Measurements from ENCODE around the gene EIF1AY. TPM values are rescaled to one million over a fixed set of nuclear protein-coding genes. Genes with fewer than 3 reads are reported as not detected.

EIF1AY gene, protein sequence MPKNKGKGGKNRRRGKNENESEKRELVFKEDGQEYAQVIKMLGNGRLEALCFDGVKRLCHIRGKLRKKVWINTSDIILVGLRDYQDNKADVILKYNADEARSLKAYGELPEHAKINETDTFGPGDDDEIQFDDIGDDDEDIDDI
- 22.7 to 42.5 TPM (median 24.0 TPM) in 5 replicates for total RNA-seq (2022; extraction: Qiagen RNA extraction)

DNA sequence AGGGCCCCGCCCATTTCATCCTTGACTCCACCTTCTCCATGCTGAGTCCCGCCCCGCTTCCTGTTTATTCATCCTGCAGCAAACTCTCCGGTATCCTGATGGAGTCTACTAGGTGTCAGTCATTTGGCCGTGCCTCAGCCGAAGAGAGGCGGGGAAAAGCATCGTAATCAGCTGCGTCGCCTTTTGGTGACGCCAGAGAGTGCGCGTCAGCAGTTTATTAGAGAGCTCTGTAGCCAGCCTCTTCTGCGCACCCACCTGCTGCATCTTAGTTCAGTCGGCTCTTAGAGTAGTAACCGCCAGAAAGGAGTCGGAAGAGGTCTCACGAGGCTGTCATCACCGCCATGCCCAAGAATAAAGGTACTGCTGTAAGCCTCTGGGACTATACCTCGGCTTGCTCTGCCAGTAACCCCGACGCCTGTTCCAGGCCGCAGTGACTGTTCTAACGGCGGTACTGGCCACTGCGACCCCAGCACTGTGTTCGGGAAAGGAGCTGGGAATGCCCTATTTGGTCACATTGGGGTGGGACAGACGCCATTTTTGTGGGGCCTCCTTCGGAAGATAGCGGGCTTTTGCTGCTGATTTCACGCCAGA is at the start of gene EIF1AY:
EIF1AY (plus strand) TSS at position 246 of the 591 bp plus-strand sequence; CDS start at position 342, 96 bp downstream.

Other genes starting within 250 kb of the EIF1AY start
- not detected in 5 replicates for gene RPS4Y2, start 180.3 kb downstream of the EIF1AY start, total RNA-seq (2022; extraction: Qiagen RNA extraction)